ENCODE measurements around the gene TNK2. TPM values are rescaled to one million over a fixed set of nuclear protein-coding genes. Genes with fewer than 3 reads are reported as not detected.
"Not testable (repeated sequence)": the region's sequence is repeated elsewhere in the genome, so short reads cannot be mapped to it uniquely, and the experiment has no call there.

TNK2 gene
- total and polyA plus RNA-seq, 2 experiments from 2014 or later = 26.1 to 95.3 TPM

DNA sequence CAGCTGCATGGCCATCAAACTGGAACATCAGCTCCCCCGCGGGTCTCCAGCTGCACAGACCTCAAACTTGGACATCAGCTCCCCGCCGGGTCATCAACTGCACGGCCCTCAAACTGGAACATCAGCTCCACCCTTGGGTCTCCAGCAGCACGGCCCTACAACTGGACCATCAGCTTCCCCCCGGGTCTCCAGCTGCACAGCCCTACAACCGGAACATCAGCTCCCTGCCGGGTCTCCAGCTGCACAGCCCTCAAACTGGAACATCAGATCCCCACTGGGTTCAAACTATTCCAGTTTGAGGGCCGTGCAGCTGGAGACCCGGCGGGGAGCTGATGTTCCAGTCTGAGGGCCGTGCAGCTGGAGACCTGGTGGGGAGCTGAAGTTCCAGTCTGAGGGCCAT lies 32.5 kb upstream of the TNK2 start:
- not testable (repeated sequence) for H3K36me3 ChIP-seq; H3K27ac ChIP-seq; DNase-seq (ENCODE audit: low read depth in 1 of 2, low spot score in 1 of 2); H3K4me1 ChIP-seq (ENCODE audit: low read depth); H3K4me3 ChIP-seq; H3K9me3 ChIP-seq (ENCODE audit: low read depth); H3K27me3 ChIP-seq

DNA sequence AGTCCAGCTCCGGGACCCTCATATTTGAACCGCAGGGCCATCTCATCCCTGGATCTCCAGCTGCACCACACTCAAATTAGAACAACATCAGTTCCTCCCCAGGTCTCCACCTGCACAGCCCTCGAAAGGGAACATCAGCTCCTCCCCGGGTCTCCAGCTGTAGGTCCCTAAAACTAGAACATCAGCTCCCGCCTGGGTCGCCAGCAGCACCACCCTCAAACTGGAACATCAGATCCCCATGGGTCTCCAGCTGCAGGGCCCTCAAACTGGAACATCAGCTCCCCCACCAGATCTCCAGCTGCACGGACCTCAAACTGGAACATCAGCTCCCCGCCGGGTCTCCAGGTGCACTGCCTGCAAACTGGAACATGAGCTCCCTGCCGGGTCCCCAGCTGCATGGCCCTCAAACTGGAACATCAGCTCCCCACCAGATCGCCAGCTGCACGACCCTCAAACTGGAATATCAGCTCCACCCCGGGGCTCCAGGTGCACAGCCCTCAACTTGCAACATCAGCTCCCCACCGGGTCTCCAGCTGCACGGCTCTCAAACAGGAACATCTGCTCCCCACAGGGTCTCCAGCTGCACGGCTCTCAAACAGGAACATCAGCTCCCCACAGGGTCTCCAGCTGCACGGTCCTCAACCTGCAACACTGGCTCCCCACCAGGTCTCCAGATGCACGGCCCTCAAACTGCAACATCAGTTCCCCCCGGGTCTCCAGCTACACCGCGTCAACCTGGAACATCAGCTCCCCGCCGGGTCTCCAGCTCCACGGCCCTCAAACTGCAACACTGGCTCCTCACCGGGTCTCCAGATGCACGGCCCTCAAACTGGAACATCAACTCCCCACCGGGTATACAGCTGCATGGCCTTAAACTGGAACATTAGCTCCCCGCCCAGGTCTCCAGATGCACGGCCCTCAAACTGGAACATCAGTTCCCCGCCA lies 31.4 kb upstream of the TNK2 start:
- H3K4me3 ChIP-seq; H3K9me3 ChIP-seq (ENCODE audit: low read depth); H3K27me3 ChIP-seq; H3K4me1 ChIP-seq (ENCODE audit: low read depth); H3K27ac ChIP-seq; DNase-seq (ENCODE audit: low read depth in 1 of 2, low spot score in 1 of 2); H3K36me3 ChIP-seq: not testable (repeated sequence)

DNA sequence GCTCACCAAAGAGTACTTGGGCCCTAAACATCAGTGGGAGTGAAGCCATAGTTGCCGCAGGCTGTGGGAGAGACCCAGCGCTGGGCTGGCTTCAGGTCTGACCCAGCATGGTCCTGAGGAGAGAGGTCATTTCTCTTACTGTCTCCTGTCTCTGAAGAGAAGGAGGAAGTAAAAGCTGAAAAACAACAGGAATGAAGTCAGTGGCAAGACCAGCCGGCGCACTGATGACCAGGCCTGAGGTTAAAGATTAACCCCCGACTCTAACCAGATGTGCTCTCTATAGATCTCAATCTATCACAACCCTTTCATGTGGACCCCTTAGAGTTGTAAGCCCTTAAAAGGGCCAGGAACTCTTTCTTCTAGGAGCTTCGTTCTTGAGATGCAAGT lies 24.7 kb upstream of the TNK2 start:
- H3K36me3 ChIP-seq; DNase-seq (ENCODE audit: low read depth in 1 of 2, low spot score in 1 of 2); H3K9me3 ChIP-seq (ENCODE audit: low read depth); H3K4me1 ChIP-seq (ENCODE audit: low read depth); H3K27ac ChIP-seq; H3K4me3 ChIP-seq; H3K27me3 ChIP-seq: not testable (repeated sequence)

DNA sequence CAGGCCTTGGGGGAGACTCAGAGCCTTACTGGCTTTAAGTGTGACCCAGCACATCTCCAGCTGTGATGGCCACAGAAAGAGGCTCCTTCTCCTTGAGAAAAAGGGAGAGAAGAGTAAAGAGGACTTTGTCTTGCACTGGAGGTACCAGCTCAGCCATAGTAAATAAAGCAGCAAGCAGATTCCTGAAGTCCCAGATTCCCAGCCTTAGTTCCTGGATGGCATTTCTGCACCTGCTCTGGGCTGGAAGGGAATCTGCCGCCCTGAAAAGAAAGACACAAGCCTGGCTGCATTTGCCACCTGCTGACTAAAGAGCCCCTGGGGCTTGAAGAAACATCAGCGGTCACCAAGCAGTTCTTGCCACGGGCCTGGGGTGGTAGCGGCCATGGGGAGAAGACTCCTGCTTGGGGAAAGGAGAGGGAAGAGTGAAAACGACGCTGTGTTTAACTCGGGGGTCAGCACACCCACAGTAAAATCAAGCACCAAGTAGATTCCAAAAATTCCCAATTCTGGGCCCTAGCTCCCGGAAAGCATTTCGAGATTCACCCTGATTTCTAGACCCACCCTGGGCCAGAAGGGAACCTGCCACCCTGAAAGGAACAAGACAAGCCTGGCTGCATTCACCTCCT lies 24.2 kb upstream of the TNK2 start:
- Histone ChIP-seq H3K4me1 (ENCODE audit: low read depth) (peaks cover 5% of the 10 kb centered on the region), H3K27ac (no peak overlapping the region), H3K36me3 (no peaks in the 10 kb centered on the region), H3K4me3 (no peak overlapping the region), H3K9me3 (ENCODE audit: low read depth) (no peaks in the 10 kb centered on the region), H3K27me3 (no peaks in the 10 kb centered on the region)
- TF ChIP-seq, protein P1, sequence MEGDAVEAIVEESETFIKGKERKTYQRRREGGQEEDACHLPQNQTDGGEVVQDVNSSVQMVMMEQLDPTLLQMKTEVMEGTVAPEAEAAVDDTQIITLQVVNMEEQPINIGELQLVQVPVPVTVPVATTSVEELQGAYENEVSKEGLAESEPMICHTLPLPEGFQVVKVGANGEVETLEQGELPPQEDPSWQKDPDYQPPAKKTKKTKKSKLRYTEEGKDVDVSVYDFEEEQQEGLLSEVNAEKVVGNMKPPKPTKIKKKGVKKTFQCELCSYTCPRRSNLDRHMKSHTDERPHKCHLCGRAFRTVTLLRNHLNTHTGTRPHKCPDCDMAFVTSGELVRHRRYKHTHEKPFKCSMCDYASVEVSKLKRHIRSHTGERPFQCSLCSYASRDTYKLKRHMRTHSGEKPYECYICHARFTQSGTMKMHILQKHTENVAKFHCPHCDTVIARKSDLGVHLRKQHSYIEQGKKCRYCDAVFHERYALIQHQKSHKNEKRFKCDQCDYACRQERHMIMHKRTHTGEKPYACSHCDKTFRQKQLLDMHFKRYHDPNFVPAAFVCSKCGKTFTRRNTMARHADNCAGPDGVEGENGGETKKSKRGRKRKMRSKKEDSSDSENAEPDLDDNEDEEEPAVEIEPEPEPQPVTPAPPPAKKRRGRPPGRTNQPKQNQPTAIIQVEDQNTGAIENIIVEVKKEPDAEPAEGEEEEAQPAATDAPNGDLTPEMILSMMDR (IDR thresholded peaks at IDR 0.05; ENCODE audit: low read depth, low read length) = no peak
- DNase-seq (ENCODE audit: low read depth in 1 of 2, low spot score in 1 of 2) = no peak

DNA sequence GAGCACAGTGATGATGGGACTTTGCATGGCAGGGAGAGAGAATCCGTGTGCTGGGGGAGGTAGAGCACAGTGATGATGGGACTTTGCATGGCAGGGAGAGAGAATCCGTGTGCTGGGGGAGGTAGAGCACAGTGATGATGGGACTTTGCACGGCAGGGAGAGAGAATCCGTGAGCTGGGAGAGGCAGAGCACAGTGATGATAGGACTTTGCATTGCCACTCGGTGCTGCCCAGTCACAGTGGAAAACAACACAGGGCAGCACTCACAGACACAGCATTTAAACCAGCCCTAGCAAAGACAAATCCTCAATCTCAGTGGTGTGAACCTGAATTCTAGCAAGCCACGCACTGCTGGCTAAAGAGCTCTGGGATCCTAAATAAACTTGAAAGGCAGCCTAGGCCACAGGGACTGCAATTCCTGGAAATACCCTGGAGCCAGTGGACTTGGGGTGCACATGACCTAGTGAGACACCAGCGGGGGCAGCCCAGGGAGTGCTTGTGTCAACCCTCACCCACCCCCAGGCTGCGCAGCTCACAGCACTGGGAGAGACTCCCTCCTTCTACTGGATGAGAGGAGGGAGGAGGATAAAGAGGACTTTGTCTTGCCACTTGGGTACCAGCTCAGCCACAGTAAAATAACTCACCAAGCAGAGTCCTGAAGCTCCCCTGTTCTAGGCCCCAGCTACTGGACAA lies 23.4 kb upstream of the TNK2 start:
- H3K36me3 ChIP-seq = no peaks in the 10 kb centered on the region
- no peak for DNase-seq (ENCODE audit: low read depth in 1 of 2, low spot score in 1 of 2)
- H3K4me1 ChIP-seq (ENCODE audit: low read depth) = peaks cover 5% of the 10 kb centered on the region
- no peaks in the 10 kb centered on the region for H3K27me3 ChIP-seq
- H3K9me3 ChIP-seq (ENCODE audit: low read depth) = no peaks in the 10 kb centered on the region
- no peak overlapping the region for H3K27ac ChIP-seq
- H3K4me3 ChIP-seq = no peak overlapping the region
- TF ChIP-seq, protein P1 (IDR thresholded peaks at IDR 0.05; ENCODE audit: low read depth, low read length) = no peak

DNA sequence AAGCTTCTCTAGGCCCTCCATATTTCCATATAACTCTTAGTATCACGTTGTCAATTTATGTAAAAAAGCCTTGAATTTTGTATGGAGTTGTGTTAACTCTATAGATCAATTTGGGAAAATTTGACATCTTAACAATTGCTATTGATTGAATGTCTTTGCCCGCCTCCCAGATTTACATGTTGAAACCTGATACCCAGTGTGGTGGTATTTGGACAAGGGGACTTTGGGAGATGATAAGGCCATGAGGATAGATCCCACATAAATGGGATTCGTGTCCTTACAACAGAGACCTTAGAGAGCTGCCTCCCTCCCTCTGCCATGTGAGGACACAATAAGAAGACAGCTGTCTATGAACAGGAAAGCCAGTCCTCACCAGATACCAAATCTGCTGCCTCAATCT lies 21.1 kb upstream of the TNK2 start:
- H3K27ac ChIP-seq = no peak overlapping the region
- H3K27me3 ChIP-seq = no peaks in the 10 kb centered on the region
- no peaks in the 10 kb centered on the region for H3K36me3 ChIP-seq
- no peak for DNase-seq (ENCODE audit: low read depth in 1 of 2, low spot score in 1 of 2)
- peaks cover 5% of the 10 kb centered on the region for H3K4me1 ChIP-seq (ENCODE audit: low read depth)
- H3K4me3 ChIP-seq = no peak overlapping the region
- TF ChIP-seq, protein P1 (IDR thresholded peaks at IDR 0.05; ENCODE audit: low read depth, low read length) = no peak
- no peaks in the 10 kb centered on the region for H3K9me3 ChIP-seq (ENCODE audit: low read depth)
